Measurements from ENCODE around the gene SLC41A3.
"Not testable (repeated sequence)": the region's sequence is repeated elsewhere in the genome, so short reads cannot be mapped to it uniquely, and the experiment has no call there.

The SLC41A3 gene

DNA sequence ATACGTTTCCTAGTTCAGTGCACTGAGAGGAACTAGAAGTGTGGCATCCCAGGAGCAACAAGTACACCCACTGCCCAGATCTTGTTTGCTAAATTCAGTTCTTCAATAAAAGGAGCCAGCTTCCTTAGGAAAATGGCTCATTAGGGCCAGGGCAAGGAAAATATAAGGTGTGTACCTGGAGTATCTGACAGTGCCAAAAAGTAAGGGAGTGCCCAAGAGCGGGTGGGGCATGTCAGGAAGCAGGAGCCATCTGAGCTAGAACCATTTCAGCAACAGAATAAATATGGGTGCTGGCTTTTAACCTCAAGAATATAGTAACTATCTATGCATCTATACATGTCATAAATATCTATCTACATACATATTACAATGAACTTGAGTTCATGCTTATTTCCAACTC is 44.1 kb downstream of the SLC41A3 start:
- Histone ChIP-seq H3K9me3 (ENCODE audit: control insufficient read depth in 1 of 2, low read length in 2 of 2) (no peaks in the 10 kb centered on the region), H3K4me1 (ENCODE audit: control insufficient read depth in 1 of 2, insufficient read depth in 2 of 2, low read length in 2 of 2) (no peaks in the 10 kb centered on the region), H3K9ac (ENCODE audit: low read depth in 1 of 2, low read length in 2 of 2) (no peak overlapping the region), H3K27ac (ENCODE audit: low read depth, low read length) (no peak overlapping the region), H3K27me3 (ENCODE audit: control insufficient read depth in 1 of 2, insufficient read depth in 2 of 2, low read length in 2 of 2) (no peaks in the 10 kb centered on the region), H3K4me3 (ENCODE audit: low read depth in 1 of 2, low read length in 2 of 2) (no peak overlapping the region), H3K36me3 (ENCODE audit: control insufficient read depth in 1 of 2, insufficient read depth in 2 of 2, low read length in 2 of 2) (no peaks in the 10 kb centered on the region)

GRCh38 chr3:126038791-126039190 is 45.1 kb downstream of the SLC41A3 start:
- not testable (repeated sequence) for H3K36me3 ChIP-seq (ENCODE audit: control insufficient read depth in 1 of 2, insufficient read depth in 2 of 2, low read length in 2 of 2); H3K9ac ChIP-seq (ENCODE audit: low read depth in 1 of 2, low read length in 2 of 2); H3K9me3 ChIP-seq (ENCODE audit: control insufficient read depth in 1 of 2, low read length in 2 of 2); H3K4me3 ChIP-seq (ENCODE audit: low read depth in 1 of 2, low read length in 2 of 2); H3K27ac ChIP-seq (ENCODE audit: low read depth, low read length); H3K27me3 ChIP-seq (ENCODE audit: control insufficient read depth in 1 of 2, insufficient read depth in 2 of 2, low read length in 2 of 2); H3K4me1 ChIP-seq (ENCODE audit: control insufficient read depth in 1 of 2, insufficient read depth in 2 of 2, low read length in 2 of 2)

DNA sequence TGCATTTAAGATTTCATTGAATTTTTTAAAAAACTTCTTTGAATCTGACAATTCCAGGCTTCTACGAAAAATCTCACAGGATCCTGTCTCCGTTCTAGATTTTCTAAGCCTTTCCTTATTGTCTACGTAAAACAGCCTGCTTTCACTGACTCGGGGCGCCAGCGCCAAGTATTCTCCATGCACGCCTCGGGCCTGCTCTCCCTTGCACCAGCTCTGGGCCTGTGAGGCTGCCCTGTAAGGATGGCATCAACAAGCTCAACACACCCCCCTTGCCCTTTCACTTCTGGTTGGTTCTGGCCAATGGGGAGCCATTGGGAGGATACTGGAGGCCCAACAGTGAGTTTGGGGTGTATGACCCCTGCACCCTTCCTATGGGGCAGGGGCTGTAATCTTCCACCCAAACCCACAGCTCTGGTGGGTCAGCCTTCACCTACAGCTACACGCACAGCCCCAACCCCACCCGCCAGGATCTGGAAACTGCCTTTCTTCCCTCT is 47.8 kb downstream of the SLC41A3 start:
- no peaks in the 10 kb centered on the region for H3K27me3 ChIP-seq (ENCODE audit: control insufficient read depth in 1 of 2, insufficient read depth in 2 of 2, low read length in 2 of 2)
- no peak overlapping the region for H3K9ac ChIP-seq (ENCODE audit: low read depth in 1 of 2, low read length in 2 of 2)
- no peak overlapping the region for H3K4me3 ChIP-seq (ENCODE audit: low read depth in 1 of 2, low read length in 2 of 2)
- H3K9me3 ChIP-seq (ENCODE audit: control insufficient read depth in 1 of 2, low read length in 2 of 2): no peaks in the 10 kb centered on the region
- no peaks in the 10 kb centered on the region for H3K4me1 ChIP-seq (ENCODE audit: control insufficient read depth in 1 of 2, insufficient read depth in 2 of 2, low read length in 2 of 2)
- no peaks in the 10 kb centered on the region for H3K36me3 ChIP-seq (ENCODE audit: control insufficient read depth in 1 of 2, insufficient read depth in 2 of 2, low read length in 2 of 2)
- no peak overlapping the region for H3K27ac ChIP-seq (ENCODE audit: low read depth, low read length)

DNA sequence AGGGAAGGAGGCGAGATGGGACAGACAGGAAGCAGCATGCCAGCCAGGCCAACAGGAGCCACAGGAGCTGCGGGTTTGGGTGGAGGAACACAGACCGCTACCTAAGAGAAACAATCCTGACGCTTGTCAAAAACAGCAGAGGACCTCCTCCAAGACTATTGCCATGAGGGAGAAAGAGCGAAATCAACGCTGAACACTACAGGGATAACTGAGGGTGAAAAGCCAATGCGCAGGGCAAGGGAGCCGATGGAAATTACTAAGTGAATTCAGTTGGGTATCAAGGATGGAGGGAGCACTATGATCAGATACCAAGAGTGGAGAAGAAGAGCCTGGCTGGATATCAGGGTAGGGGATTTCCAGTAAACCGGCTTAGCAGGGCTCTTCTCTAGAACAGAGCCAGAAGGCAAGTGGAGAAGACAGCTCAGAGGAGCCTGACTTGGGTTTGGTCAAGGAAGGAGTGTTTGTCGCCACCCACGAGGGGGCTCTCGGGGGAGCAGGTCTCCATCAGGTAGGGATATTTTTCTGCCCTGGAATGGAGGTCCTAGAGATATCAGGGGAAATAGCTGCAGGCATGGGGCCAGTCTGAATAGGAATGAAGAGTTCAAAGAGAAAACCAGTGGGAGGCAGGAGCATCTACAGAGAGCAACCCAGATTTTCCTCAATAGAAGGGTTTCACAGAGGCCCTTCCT is 48.4 kb downstream of the SLC41A3 start:
- Histone ChIP-seq H3K27me3 (ENCODE audit: control insufficient read depth in 1 of 2, insufficient read depth in 2 of 2, low read length in 2 of 2) (no peaks in the 10 kb centered on the region), H3K4me1 (ENCODE audit: control insufficient read depth in 1 of 2, insufficient read depth in 2 of 2, low read length in 2 of 2) (no peaks in the 10 kb centered on the region), H3K4me3 (ENCODE audit: low read depth in 1 of 2, low read length in 2 of 2) (no peak overlapping the region), H3K9ac (ENCODE audit: low read depth in 1 of 2, low read length in 2 of 2) (no peak overlapping the region), H3K36me3 (ENCODE audit: control insufficient read depth in 1 of 2, insufficient read depth in 2 of 2, low read length in 2 of 2) (no peaks in the 10 kb centered on the region), H3K9me3 (ENCODE audit: control insufficient read depth in 1 of 2, low read length in 2 of 2) (no peaks in the 10 kb centered on the region), H3K27ac (ENCODE audit: low read depth, low read length) (no peak overlapping the region)

- Histone ChIP-seq H3K9ac (ENCODE audit: low read depth in 1 of 2, low read length in 2 of 2) (no peak overlapping the region), H3K4me1 (ENCODE audit: control insufficient read depth in 1 of 2, insufficient read depth in 2 of 2, low read length in 2 of 2) (no peaks in the 10 kb centered on the region), H3K27ac (ENCODE audit: low read depth, low read length) (no peak overlapping the region), H3K27me3 (ENCODE audit: control insufficient read depth in 1 of 2, insufficient read depth in 2 of 2, low read length in 2 of 2) (no peaks in the 10 kb centered on the region), H3K36me3 (ENCODE audit: control insufficient read depth in 1 of 2, insufficient read depth in 2 of 2, low read length in 2 of 2) (no peaks in the 10 kb centered on the region), H3K9me3 (ENCODE audit: control insufficient read depth in 1 of 2, low read length in 2 of 2) (no peaks in the 10 kb centered on the region), H3K4me3 (ENCODE audit: low read depth in 1 of 2, low read length in 2 of 2) (no peak overlapping the region)
Measured at GRCh38 chr3:126034481-126035361, 49.2 kb downstream of the SLC41A3 start.

DNA sequence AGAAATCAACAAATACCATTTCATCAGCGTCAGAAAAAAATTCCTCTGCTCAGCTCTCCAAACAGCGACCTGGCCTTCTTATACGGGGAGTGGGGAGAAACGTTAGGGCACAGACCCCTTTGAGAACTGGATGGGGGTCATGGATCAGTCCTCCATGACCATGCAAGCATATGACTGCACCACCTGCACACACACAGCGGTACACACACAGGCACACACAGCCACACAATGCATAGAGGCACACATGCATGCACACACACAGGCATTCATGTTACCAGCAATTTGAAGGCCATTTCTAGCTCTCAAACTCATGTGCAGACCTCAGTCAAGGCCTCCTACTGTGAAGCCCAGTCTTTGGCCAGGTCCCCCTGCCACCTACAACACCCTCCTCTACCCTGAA is 50.2 kb downstream of the SLC41A3 start:
- H3K9me3 ChIP-seq (ENCODE audit: control insufficient read depth in 1 of 2, low read length in 2 of 2): no peaks in the 10 kb centered on the region
- H3K9ac ChIP-seq (ENCODE audit: low read depth in 1 of 2, low read length in 2 of 2): no peak overlapping the region
- H3K36me3 ChIP-seq (ENCODE audit: control insufficient read depth in 1 of 2, insufficient read depth in 2 of 2, low read length in 2 of 2): peaks cover 0 to under 1% of the 10 kb centered on the region in 2 donors
- H3K27me3 ChIP-seq (ENCODE audit: control insufficient read depth in 1 of 2, insufficient read depth in 2 of 2, low read length in 2 of 2): no peaks in the 10 kb centered on the region
- no peaks in the 10 kb centered on the region for H3K4me1 ChIP-seq (ENCODE audit: control insufficient read depth in 1 of 2, insufficient read depth in 2 of 2, low read length in 2 of 2)
- H3K27ac ChIP-seq (ENCODE audit: low read depth, low read length): no peak overlapping the region
- H3K4me3 ChIP-seq (ENCODE audit: low read depth in 1 of 2, low read length in 2 of 2): no peak overlapping the region

DNA sequence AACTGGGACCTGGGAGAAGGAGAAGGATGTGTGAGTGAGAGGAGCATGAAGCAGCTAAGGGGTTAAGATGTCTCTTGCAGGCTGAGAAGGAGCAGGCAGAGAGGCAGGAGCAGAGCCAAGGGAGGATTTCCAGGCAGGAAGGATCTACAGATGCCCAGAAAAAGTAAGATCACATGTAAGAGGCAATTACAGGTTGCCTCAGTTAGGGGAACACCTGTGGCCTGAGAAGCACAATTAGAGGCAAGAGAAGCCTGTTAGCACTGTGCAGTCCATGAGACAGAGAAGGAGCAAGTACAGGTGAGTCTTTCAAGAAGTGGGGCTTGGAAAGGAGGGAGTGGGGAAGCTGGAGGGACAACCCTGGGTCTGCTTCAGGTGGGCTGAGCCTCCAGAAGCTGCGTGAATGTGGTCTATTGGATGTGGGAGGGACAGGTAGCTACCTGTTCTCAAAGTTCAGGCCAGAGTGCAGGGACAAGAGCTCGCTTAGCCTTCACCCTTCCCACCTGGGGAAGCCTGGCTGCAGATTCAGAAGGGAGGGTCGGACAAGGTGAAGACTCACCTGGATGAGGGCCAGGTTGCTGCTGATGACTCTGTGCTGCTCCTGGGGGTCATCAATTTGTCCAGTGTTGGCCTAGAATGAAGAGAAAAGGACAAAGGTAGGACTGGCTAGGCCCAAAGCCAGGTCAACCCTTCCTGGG is 50.7 kb downstream of the SLC41A3 start:
- no peaks in the 10 kb centered on the region for H3K4me1 ChIP-seq (ENCODE audit: control insufficient read depth in 1 of 2, insufficient read depth in 2 of 2, low read length in 2 of 2)
- H3K27me3 ChIP-seq (ENCODE audit: control insufficient read depth in 1 of 2, insufficient read depth in 2 of 2, low read length in 2 of 2): no peaks in the 10 kb centered on the region
- no peak overlapping the region for H3K4me3 ChIP-seq (ENCODE audit: low read depth in 1 of 2, low read length in 2 of 2)
- H3K36me3 ChIP-seq (ENCODE audit: control insufficient read depth in 1 of 2, insufficient read depth in 2 of 2, low read length in 2 of 2): peaks cover 0 to 6% of the 10 kb centered on the region in 2 donors
- H3K9ac ChIP-seq (ENCODE audit: low read depth in 1 of 2, low read length in 2 of 2): no peak overlapping the region
- H3K9me3 ChIP-seq (ENCODE audit: control insufficient read depth in 1 of 2, low read length in 2 of 2): peaks cover 5 to 6% of the 10 kb centered on the region in 2 donors
- H3K27ac ChIP-seq (ENCODE audit: low read depth, low read length): no peak overlapping the region

GRCh38 chr3:126031981-126032471 is 51.9 kb downstream of the SLC41A3 start:
- Histone ChIP-seq H3K27me3 (ENCODE audit: control insufficient read depth in 1 of 2, insufficient read depth in 2 of 2, low read length in 2 of 2) (no peaks in the 10 kb centered on the region), H3K9ac (ENCODE audit: low read depth in 1 of 2, low read length in 2 of 2) (no peak overlapping the region), H3K9me3 (ENCODE audit: control insufficient read depth in 1 of 2, low read length in 2 of 2) (peaks cover 9 to 12% of the 10 kb centered on the region in 2 donors), H3K27ac (ENCODE audit: low read depth, low read length) (no peak overlapping the region), H3K36me3 (ENCODE audit: control insufficient read depth in 1 of 2, insufficient read depth in 2 of 2, low read length in 2 of 2) (peaks cover 0 to 8% of the 10 kb centered on the region in 2 donors), H3K4me3 (ENCODE audit: low read depth in 1 of 2, low read length in 2 of 2) (no peak overlapping the region), H3K4me1 (ENCODE audit: control insufficient read depth in 1 of 2, insufficient read depth in 2 of 2, low read length in 2 of 2) (no peaks in the 10 kb centered on the region)

GRCh38 chr3:126030455-126030854 is 53.5 kb downstream of the SLC41A3 start:
- H3K9me3 ChIP-seq (ENCODE audit: control insufficient read depth in 1 of 2, low read length in 2 of 2): peaks cover 9 to 12% of the 10 kb centered on the region in 2 donors
- no peaks in the 10 kb centered on the region for H3K4me1 ChIP-seq (ENCODE audit: control insufficient read depth in 1 of 2, insufficient read depth in 2 of 2, low read length in 2 of 2)
- no peak overlapping the region for H3K27ac ChIP-seq (ENCODE audit: low read depth, low read length)
- peaks cover 0 to 8% of the 10 kb centered on the region in 2 donors for H3K36me3 ChIP-seq (ENCODE audit: control insufficient read depth in 1 of 2, insufficient read depth in 2 of 2, low read length in 2 of 2)
- no peak overlapping the region for H3K9ac ChIP-seq (ENCODE audit: low read depth in 1 of 2, low read length in 2 of 2)
- H3K27me3 ChIP-seq (ENCODE audit: control insufficient read depth in 1 of 2, insufficient read depth in 2 of 2, low read length in 2 of 2): no peaks in the 10 kb centered on the region
- H3K4me3 ChIP-seq (ENCODE audit: low read depth in 1 of 2, low read length in 2 of 2): no peak overlapping the region

DNA sequence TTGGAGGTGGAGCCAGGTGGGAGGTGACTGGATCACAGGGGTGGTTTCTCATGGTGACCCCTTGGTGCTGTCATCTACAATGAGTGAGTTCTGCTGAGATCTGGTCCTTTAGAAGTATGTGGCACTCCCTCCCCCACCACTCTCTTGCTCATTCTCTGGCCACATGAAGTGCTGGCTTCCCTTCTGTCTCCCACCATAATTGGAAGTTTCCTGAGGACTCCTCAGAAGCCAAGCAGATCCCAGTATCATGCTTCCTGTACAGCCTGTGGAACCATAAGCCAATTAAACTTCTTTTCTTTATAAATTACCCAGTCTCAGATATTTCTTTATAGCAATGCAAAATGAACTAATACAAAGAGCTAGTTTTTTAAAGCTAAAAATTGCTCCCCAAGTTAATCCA is 54.7 kb downstream of the SLC41A3 start:
- Histone ChIP-seq H3K9me3 (ENCODE audit: control insufficient read depth in 1 of 2, low read length in 2 of 2) (peaks cover 9 to 12% of the 10 kb centered on the region in 2 donors), H3K27me3 (ENCODE audit: control insufficient read depth in 1 of 2, insufficient read depth in 2 of 2, low read length in 2 of 2) (no peaks in the 10 kb centered on the region), H3K4me1 (ENCODE audit: control insufficient read depth in 1 of 2, insufficient read depth in 2 of 2, low read length in 2 of 2) (no peaks in the 10 kb centered on the region), H3K4me3 (ENCODE audit: low read depth in 1 of 2, low read length in 2 of 2) (no peak overlapping the region), H3K27ac (ENCODE audit: low read depth, low read length) (no peak overlapping the region), H3K36me3 (ENCODE audit: control insufficient read depth in 1 of 2, insufficient read depth in 2 of 2, low read length in 2 of 2) (peaks cover 8% of the 10 kb centered on the region in 2 donors), H3K9ac (ENCODE audit: low read depth in 1 of 2, low read length in 2 of 2) (no peak overlapping the region)

Data from duodenal mucosa (tissue), 2 donors.